Tibial nerve (tissue), 4 donors: ENCODE measurements around the gene C16orf54. TPM values are rescaled to one million over a fixed set of nuclear protein-coding genes. Genes with fewer than 3 reads are reported as not detected.

Source experiments
- DNase-seq, 2 donors: peaks; one replicate each; pipeline ENCODE4 v3.0.0-alpha.2; 2019; ENCODE audit warnings: low spot score in 2 of 2
- H3K27ac ChIP-seq, 4 donors: fragments of 200-600 bp; sonication (generic) in 3 of 4; one replicate each; pipeline ENCODE4 v1.5.1; 2017 to 2019; ENCODE audit warnings: mild to moderate bottlenecking in 1 of 4
- H3K27me3 ChIP-seq, 2 donors: fragments of 200-600 bp; sonication (generic) in 1 of 2; one replicate each; pipeline versions ENCODE4 v1.5.1 to v1.6.0; 2017 to 2019
- H3K36me3 ChIP-seq, 3 donors: fragments of 200-600 bp; sonication (generic); one replicate each; pipeline ENCODE4 v1.5.1; 2018 to 2019
- H3K4me1 ChIP-seq, 4 donors: fragments of 200-600 bp; sonication (generic) in 3 of 4; one replicate each; pipeline ENCODE4 v1.5.1; 2017 to 2019
- H3K4me3 ChIP-seq, 4 donors: fragments of 200-600 bp; sonication (generic) in 3 of 4; one replicate each; pipeline ENCODE4 v1.5.1; 2017 to 2019; ENCODE audit warnings: mild to moderate bottlenecking in 1 of 4, moderate library complexity in 1 of 4
- H3K9me3 ChIP-seq, 4 donors: fragments of 200-600 bp; sonication (generic) in 3 of 4; one replicate each; pipeline ENCODE4 v1.5.1; 2017 to 2019
- CTCF ChIP-seq, 5 experiments: fragments of 200-600 bp in 3 of 5; fragments of 450-650 bp in 2 of 5; sonication (generic) in 3 of 5; IDR thresholded peaks; one replicate each; pipeline ENCODE4 v1.5.1; 2016 to 2019; ENCODE audit warnings: antibody characterized with exemption in 5 of 5, mild to moderate bottlenecking in 3 of 5, moderate library complexity in 2 of 5
- EP300 ChIP-seq, 2 donors: sonication (generic); formaldehyde crosslinking; IDR thresholded peaks; one replicate each; pipeline ENCODE4 v1.6.1; 2017; ENCODE audit warnings: antibody characterized with exemption in 2 of 2, mild to moderate bottlenecking in 1 of 2
- POLR2A ChIP-seq, 2 donors: fragments of 450-650 bp; IDR thresholded peaks; one replicate each; pipeline ENCODE4 v1.6.1; 2017; ENCODE audit warnings: antibody characterized with exemption in 2 of 2, mild to moderate bottlenecking in 2 of 2, moderate library complexity in 2 of 2
- WGBS, 2 donors: methylation state at CpG; one replicate each; pipeline ENCODE4 v1.1.5; 2018; 5-methylcytosine and 5-hydroxymethylcytosine counted together
- total RNA-seq, 4 donors: library from RNA; depleted of rRNA; stranded (reverse); fragments of >200 nt; gene quantifications; one replicate each; pipeline ENCODE4 v1.1.0, GENCODE V29; 2016

The C16orf54 gene
- total RNA-seq, 4 donors from 2014 or later, result 0.20 to 2.8 (median 0.61) TPM

GRCh38 chr16:29730649-29731048, 15.1 kb downstream of the C16orf54 start:
- WGBS, 2 donors, result 58 to 68% methylated on average over 7 of the region's 7 CpGs
- no peak overlapping the region for H3K27ac ChIP-seq
- TF ChIP-seq CTCF (IDR thresholded peaks at IDR 0.05), result no peak
- no peak for TF ChIP-seq POLR2A (IDR thresholded peaks at IDR 0.05)
- no peak for TF ChIP-seq EP300 (IDR thresholded peaks at IDR 0.05)
- no peaks in the 10 kb centered on the region for H3K36me3 ChIP-seq
- no peak overlapping the region for H3K4me3 ChIP-seq
- H3K9me3 ChIP-seq, result no peaks in the 10 kb centered on the region
- no peak for DNase-seq
- peaks cover 0 to 10% of the 10 kb centered on the region in 2 donors for H3K27me3 ChIP-seq
- H3K4me1 ChIP-seq, result peaks cover 0 to 5% (median 0%) of the 10 kb centered on the region in 4 donors

- no peak overlapping the region for H3K4me3 ChIP-seq
- H3K9me3 ChIP-seq, result no peaks in the 10 kb centered on the region
- no peak for DNase-seq
- TF ChIP-seq CTCF (IDR thresholded peaks at IDR 0.05) (peak; percentile 28 to 56 (median 40)), POLR2A (IDR thresholded peaks at IDR 0.05) (no peak), EP300 (IDR thresholded peaks at IDR 0.05) (no peak)
- H3K27ac ChIP-seq, result no peak overlapping the region
- H3K36me3 ChIP-seq, result no peaks in the 10 kb centered on the region
- WGBS, 2 donors, result 32 to 34% methylated on average over 6 of the region's 6 CpGs
- peaks cover 0 to 5% (median 0%) of the 10 kb centered on the region in 4 donors for H3K4me1 ChIP-seq
- peaks cover 0 to 10% of the 10 kb centered on the region in 2 donors for H3K27me3 ChIP-seq
Observed at GRCh38 chr16:29729116-29729521, 16.7 kb downstream of the C16orf54 start.

- Histone ChIP-seq H3K4me1 (peaks cover 0 to 5% (median 0%) of the 10 kb centered on the region in 4 donors), H3K4me3 (no peak overlapping the region), H3K9me3 (no peaks in the 10 kb centered on the region), H3K36me3 (no peaks in the 10 kb centered on the region), H3K27me3 (peaks cover 0 to 10% of the 10 kb centered on the region in 2 donors), H3K27ac (no peak overlapping the region)
- TF ChIP-seq EP300 (IDR thresholded peaks at IDR 0.05) (no peak), CTCF (IDR thresholded peaks at IDR 0.05) (no peak), POLR2A (IDR thresholded peaks at IDR 0.05) (no peak)
- WGBS, 2 donors, result 71 to 72% methylated on average over 7 of the region's 7 CpGs
- DNase-seq, result no peak
Observed at GRCh38 chr16:29727452-29727851, 18.3 kb downstream of the C16orf54 start.

- no peaks in the 10 kb centered on the region for H3K9me3 ChIP-seq
Observed at GRCh38 chr16:29726845-29727377, 18.9 kb downstream of the C16orf54 start.

More at GRCh38 chr16:29726845-29727377, 18.9 kb downstream of the C16orf54 start:
- Histone ChIP-seq H3K27ac (no peak overlapping the region), H3K36me3 (no peaks in the 10 kb centered on the region), H3K27me3 (peaks cover 0 to 10% of the 10 kb centered on the region in 2 donors), H3K4me3 (no peak overlapping the region), H3K4me1 (peaks cover 0 to 5% (median 0%) of the 10 kb centered on the region in 4 donors)
- TF ChIP-seq POLR2A (IDR thresholded peaks at IDR 0.05) (no peak), EP300 (IDR thresholded peaks at IDR 0.05) (no peak), CTCF (IDR thresholded peaks at IDR 0.05) (no peak)
- no peak for DNase-seq
- WGBS, 2 donors, result 63 to 68% methylated on average over 9 of the region's 9 CpGs
